Stimulated activated CD8-positive, alpha-beta memory T cell treated with anti-CD3 and anti-CD28 coated beads, Interleukin-12 subunit alpha, Interleukin-12 subunit beta, amount 100 ng/mL, for 4 hours (primary cell): ENCODE results near the gene LIN9.
"Not testable (repeated sequence)": the region's sequence is repeated elsewhere in the genome, so short reads cannot be mapped to it uniquely, and the experiment has no call there.

Experiments used
- DNase-seq: peaks from one replicate; pipeline ENCODE4 v3.0.0-alpha.2; 2020; ENCODE audit warnings: low read depth

The LIN9 gene

DNA sequence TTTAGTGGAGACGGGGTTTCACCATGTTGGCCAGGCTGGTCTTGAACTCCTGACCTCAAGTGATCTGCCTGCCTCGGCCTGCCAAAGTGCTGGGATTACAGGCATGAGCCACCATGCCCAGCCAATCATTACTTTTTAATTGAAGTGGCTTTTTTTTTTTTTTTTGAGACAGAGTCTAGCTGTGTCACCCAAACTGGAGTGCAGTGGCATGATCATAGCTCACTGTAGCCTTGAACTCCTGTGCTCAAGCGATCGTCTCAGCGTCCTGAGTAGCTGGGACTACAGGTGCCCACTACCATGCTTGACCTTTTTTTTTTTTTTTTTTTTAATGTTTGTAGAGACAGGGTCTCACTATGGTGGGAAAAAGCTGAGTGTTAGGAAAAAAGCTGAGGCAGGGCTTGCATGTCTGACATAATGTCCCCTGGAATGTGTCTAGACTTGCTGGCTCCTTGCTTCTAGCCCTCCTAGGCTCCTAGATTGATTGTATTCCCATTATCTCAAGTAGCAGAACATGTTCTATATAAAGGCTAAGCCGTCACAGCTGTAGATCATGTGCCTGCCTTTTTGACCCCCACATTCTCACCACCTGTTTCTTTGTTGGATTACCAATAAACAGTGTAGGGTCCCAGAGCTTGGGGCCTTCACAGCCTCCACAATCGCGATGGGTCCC is 36.6 kb downstream of the LIN9 start:
- not testable (repeated sequence) for DNase-seq

GRCh38 chr1:226268421-226269124 is 40.4 kb downstream of the LIN9 start:
- DNase-seq, result no peak

GRCh38 chr1:226261818-226262217 is 47.1 kb downstream of the LIN9 start:
- no peak for DNase-seq

DNA sequence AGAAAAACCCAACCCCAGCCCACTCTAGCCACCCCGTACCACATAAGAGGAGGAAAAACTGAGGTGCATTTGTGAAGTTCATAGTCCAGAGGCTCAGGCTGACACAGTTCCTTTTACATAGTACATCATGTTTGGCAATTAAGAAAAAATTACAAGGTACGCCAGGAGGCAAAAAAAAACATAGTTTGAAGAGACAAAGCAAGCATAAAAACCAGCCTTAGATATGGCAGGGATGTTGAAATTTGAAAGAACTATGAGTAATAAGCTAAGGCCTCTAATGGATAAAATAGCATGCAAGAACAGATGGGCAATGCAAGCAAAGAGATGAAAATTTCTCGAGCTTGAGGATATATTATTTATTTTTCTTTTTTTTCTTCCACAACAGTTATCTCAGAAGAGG is 53.6 kb downstream of the LIN9 start:
- DNase-seq, result no peak

DNA sequence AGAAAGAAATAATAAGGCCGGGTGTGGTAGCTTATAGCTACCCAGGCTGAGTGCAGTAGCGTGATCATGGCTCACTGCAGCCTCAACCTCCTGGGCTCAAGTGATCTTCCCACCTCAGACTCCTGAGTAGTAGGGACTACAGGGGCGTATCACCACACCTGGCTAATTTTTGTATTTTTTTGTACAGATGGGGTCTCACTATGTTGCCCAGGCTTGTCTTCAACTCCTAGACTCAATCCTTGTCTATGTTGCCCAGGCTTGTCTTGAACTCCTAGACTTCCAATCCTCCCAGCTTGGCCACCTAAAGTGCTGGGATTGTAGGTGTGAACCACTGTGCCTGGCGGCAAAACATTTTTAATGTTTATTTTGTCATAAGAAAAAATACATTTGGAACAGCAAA is 55.0 kb downstream of the LIN9 start:
- no peak for DNase-seq

DNA sequence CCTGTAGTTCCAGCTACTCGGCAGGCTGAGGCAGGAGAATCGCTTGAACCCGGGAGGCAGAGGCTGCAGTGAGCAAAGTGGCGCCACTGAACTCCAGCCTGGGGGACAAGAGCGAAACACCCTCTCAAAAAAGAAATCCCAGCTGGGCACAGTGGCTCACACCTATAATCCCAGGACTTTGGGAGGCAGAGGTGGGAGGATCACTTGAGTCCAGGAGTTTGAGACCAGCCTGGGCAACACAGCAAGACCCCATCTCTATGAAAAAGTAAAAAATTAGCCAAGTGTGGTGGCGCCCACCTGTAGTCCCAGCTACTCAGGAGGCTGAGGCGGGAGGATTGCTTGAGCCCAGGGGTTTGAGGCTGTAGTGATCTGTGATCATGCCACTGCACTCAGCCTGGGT is 56.1 kb downstream of the LIN9 start:
- not testable (repeated sequence) for DNase-seq

- no peak for DNase-seq
Observed at GRCh38 chr1:226250511-226250910, 58.5 kb downstream of the LIN9 start.

GRCh38 chr1:226248796-226249195 is 60.2 kb downstream of the LIN9 start:
- no peak for DNase-seq

DNA sequence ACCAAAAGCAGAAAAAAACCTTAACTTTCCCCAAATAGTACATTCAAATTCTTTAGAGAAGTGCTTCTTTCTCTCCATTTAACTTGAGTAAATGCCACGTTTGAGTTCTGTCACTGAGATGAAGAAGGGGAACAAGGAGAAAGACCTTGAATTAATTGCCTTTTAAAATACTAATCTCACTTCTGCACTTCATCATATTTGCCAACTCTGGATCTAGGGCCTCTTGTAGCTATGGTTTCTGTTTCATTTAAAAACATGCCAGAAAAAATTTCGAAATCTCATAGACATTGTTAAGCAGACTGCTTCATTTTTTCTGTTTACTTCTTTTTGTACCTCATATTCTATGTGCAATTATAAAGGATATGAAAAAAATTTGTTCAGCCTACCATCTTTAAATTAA is 60.9 kb downstream of the LIN9 start:
- DNase-seq, result no peak

GRCh38 chr1:226239421-226239820 is 69.5 kb downstream of the LIN9 start:
- DNase-seq, result no peak

GRCh38 chr1:226236826-226237225 is 72.1 kb downstream of the LIN9 start:
- DNase-seq, result no peak

DNA sequence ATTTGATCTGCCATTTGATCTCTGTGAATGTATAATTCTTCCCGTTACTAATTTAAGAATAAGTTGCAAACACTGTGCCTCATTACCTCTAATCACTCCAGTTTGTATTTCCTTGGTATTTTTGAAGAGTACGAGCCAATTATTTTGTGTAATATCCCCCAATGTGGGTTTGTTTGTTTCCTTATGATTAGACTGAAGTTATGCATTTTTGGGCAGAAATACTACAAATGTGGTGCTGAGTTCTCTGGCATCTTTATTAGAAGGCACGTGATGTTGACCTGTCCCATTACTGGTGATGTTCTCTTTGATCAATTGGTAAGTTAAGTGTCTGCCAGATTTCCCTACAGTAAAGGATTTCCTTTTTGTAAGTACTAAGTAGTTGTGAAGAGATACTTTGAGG is 75.2 kb downstream of the LIN9 start:
- no peak for DNase-seq

DNA sequence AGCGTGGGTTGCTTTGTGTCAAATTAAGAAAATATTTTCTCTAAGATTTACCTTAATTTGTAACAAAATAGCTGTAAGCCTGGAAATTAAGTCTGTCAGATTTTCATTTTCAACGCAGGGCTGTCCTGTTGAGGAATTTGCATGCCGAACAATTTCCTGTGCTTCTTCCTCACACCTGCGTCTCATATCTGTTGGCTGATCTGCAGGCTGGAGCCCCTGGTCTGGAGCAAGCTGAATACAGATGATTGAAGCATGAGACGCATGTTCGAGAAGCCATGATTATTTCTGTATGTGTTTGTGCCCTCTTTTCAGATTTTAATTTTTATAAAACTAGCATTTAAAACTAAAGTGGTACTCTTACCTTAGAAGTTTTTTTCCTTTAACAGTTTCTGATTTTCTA is 75.7 kb downstream of the LIN9 start:
- no peak for DNase-seq

DNA sequence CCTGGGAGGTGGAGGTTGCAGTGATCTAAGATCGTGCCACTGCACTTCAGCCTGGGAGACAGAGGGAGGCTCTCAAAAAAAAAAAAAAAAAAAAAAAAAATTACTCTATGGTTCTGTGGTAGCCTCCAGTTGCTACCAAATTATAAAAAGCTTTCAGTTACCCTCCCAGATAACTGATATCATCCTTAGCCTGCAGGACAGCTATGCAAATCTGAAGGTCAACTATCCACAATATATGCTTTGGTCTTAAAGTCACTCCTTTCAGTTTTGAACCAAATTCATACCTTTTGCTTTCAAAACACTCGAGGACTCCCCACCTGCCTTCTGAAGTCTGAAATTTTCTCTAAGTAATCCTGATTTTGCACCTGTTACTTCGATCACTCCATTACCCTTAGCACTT is 82.4 kb downstream of the LIN9 start:
- DNase-seq, result no peak

GRCh38 chr1:226223786-226224244 is 85.1 kb downstream of the LIN9 start:
- no peak for DNase-seq

GRCh38 chr1:226223157-226223785 is 85.7 kb downstream of the LIN9 start, which contains the start of gene MIXL1:
TSS of gene MIXL1 (plus strand) at chr1:226223664. CDS start at chr1:226223682, 18 bp downstream.
- DNase-seq, result no peak

DNA sequence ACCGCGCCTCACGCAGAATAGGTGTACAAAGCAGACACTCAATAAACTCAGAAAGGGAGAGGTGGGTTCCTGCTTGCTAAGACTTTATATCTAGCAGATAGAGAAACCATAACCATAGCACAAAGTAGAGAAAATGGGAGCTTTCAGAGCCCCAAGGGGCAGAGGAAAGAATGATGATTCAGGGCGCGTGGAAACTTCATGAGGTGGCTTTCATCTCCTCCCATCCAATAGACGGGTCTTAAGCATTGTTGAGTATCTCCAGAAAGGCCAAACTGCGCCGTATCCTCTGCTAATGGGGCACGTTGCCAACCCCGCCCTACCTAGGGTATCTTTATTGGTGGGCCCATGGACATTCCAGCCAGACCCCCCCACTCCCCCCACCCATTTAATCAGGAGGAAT is 86.3 kb downstream of the LIN9 start:
- no peak for DNase-seq

DNA sequence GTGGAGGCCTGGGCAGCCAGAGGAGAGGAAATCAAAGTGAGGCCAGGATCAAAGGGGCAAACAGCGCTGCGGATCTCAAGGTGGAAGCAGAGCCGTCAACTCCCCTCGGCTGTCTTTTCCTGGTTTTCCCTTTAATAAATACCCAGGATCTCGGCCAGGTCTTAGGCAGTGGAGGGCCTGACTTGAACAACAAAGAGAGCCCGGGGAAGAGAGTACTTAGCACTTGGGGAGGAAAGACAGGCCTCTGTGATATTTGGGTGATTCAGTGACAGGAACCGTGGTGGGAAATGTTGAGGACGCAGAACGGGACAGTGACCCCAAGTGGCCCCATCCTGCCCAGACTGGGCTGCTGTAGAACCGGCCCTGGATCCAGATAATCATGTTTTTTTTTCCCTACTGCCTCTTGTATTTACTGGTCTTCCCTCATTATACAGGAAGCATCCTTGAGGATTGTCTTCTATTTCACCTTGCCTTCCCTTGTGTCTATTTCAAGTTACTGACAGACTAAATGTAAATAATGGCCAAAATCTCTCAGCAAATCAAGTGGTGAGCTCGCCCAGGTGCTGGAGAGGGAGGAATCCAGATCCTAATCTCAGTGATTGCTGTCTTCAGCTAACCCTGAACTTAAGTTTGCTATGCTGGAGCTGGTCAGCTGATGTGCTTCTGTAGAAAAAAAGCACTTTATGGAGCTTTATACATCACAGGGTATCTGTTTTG is 88.3 kb downstream of the LIN9 start:
- no peak for DNase-seq

- DNase-seq, result no peak
Observed at GRCh38 chr1:226217273-226217672, 91.7 kb downstream of the LIN9 start.

GRCh38 chr1:226216056-226216455 is 92.9 kb downstream of the LIN9 start:
- no peak for DNase-seq

- DNase-seq, result no peak
Observed at GRCh38 chr1:226215239-226215638, 93.7 kb downstream of the LIN9 start.

DNA sequence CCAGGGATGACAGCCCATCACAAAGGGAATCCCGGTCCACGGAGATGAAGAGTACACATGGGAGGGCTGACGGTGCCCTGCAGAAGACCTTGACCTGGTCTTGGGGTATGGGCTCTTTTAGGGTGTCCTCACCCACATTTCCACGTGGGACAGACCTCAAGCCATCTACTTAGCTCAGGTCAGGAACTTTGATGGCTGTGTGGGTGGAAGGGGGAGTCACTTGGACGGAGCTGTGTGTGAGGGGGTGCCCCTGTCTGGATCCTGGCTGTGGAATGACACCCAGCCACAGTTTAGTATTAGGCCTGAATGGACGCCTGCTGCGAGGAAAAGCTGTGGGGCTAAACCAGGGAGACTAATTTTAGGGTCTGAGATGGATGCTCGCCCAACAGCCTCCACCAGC is 96.4 kb downstream of the LIN9 start:
- DNase-seq, result no peak
